Hepatocyte (in vitro differentiated cells): ENCODE data around the gene CRLF1. TPM values are rescaled to one million over a fixed set of nuclear protein-coding genes. Genes with fewer than 3 reads are reported as not detected.

Experiments used
- DNase-seq: peaks from one replicate; pipeline ENCODE4 v3.0.0-alpha.2; 2016; ENCODE audit warnings: low spot score
- H2AFZ ChIP-seq: fragments of 200-600 bp; sonication (generic); 2 replicates; pipeline ENCODE4 v1.6.0; 2016; ENCODE audit warnings: antibody characterized with exemption, mild to moderate bottlenecking
- H3K27ac ChIP-seq: fragments of 200-600 bp; sonication (generic); 2 replicates; pipeline ENCODE4 v1.5.1; 2016; ENCODE audit warnings: mild to moderate bottlenecking
- H3K27me3 ChIP-seq: fragments of 200-600 bp; sonication (generic); 2 replicates; pipeline ENCODE4 v1.6.1; 2016
- H3K36me3 ChIP-seq: fragments of 200-600 bp; sonication (generic); replicated peaks from 2 replicates; pipeline ENCODE4 v1.5.1; 2016; ENCODE audit warnings: low read depth; ENCODE audit not compliant: insufficient read depth
- H3K4me1 ChIP-seq: fragments of 200-600 bp; sonication (generic); 2 replicates; pipeline ENCODE4 v1.5.1; 2016; ENCODE audit warnings: mild to moderate bottlenecking, moderate library complexity; ENCODE audit not compliant: insufficient read depth
- H3K4me2 ChIP-seq: fragments of 200-600 bp; sonication (generic); 2 replicates; pipeline ENCODE4 v1.6.0; 2016
- H3K4me3 ChIP-seq: fragments of 200-600 bp; sonication (generic); 2 replicates; pipeline ENCODE4 v1.5.1; 2016; ENCODE audit warnings: mild to moderate bottlenecking
- H3K79me2 ChIP-seq: fragments of 200-600 bp; sonication (generic); 2 replicates; pipeline ENCODE4 v1.6.0; 2017; ENCODE audit warnings: mild to moderate bottlenecking
- H3K9me2 ChIP-seq: fragments of 200-600 bp; sonication (generic); replicated peaks from 2 replicates; pipeline ENCODE4 v1.6.0; 2017; ENCODE audit warnings: mild to moderate bottlenecking; ENCODE audit not compliant: insufficient read depth
- H3K9me3 ChIP-seq: fragments of 200-600 bp; sonication (generic); 2 replicates; pipeline ENCODE4 v1.5.1; 2016; ENCODE audit warnings: low read depth, mild to moderate bottlenecking
- H4K20me1 ChIP-seq: fragments of 200-600 bp; sonication (generic); 2 replicates; pipeline ENCODE4 v1.6.0; 2016; ENCODE audit warnings: mild to moderate bottlenecking; ENCODE audit not compliant: insufficient read depth, poor library complexity, severe bottlenecking
- CTCF ChIP-seq: fragments of 200-600 bp; sonication (generic); IDR thresholded peaks from 2 replicates; pipeline ENCODE4 v1.5.1; 2016; ENCODE audit warnings: antibody characterized with exemption, mild to moderate bottlenecking; ENCODE audit not compliant: poor library complexity
- EZH2 ChIP-seq: fragments of 200-600 bp; sonication (generic); IDR thresholded peaks from 2 replicates; pipeline ENCODE4 v1.6.1; 2016; ENCODE audit warnings: antibody characterized with exemption, mild to moderate bottlenecking, borderline replicate concordance
- EZH2phosphoT487 ChIP-seq: fragments of 200-600 bp; sonication (generic); IDR thresholded peaks from one replicate; pipeline ENCODE4 v1.6.1; 2018; ENCODE audit warnings: antibody characterized with exemption, mild to moderate bottlenecking, low read depth, moderate library complexity; ENCODE audit not compliant: unreplicated experiment, severe bottlenecking
- WGBS: methylation state at CpG from one replicate; pipeline ENCODE4 v1.1.6; 2016; ENCODE audit warnings: low lambda C conversion rate; ENCODE audit errors: missing lambda C conversion rate; 5-methylcytosine and 5-hydroxymethylcytosine counted together
- polyA plus RNA-seq: library from polyadenylated mRNA; unstranded; fragments of >200 nt; fragmentation: Nextera tagmentation; extraction: Ambion mirVana; gene quantifications from 2 replicates; pipeline ENCODE4 v1.2.1, GENCODE V29; 2016
- total RNA-seq: library from RNA; depleted of rRNA; stranded (reverse); fragments of >200 nt; gene quantifications from 2 replicates; pipeline ENCODE4 v1.2.3, GENCODE V29; 2014

CRLF1 gene
- total and polyA plus RNA-seq, 2 experiments from 2014 or later, result 13.9 to 42.2 TPM

- Histone ChIP-seq H3K4me1 (peaks cover 5% of the 10 kb centered on the region), H3K4me3 (no peak overlapping the region), H3K9me3 (no peaks in the 10 kb centered on the region), H3K27ac (no peak overlapping the region), H3K27me3 (peaks cover 35% of the 10 kb centered on the region), H4K20me1 (no peaks in the 10 kb centered on the region), H3K36me3 (no peaks in the 10 kb centered on the region), H3K79me2 (no peaks in the 10 kb centered on the region), H2AFZ (no peak overlapping the region), H3K4me2 (no peak overlapping the region), H3K9me2 (no peaks in the 10 kb centered on the region)
- no peak for DNase-seq
- TF ChIP-seq EZH2 (no peak), EZH2phosphoT487 (no peak), CTCF (no peak)
Observed at GRCh38 chr19:18617562-18617961, 11.0 kb upstream of the CRLF1 start.

DNA sequence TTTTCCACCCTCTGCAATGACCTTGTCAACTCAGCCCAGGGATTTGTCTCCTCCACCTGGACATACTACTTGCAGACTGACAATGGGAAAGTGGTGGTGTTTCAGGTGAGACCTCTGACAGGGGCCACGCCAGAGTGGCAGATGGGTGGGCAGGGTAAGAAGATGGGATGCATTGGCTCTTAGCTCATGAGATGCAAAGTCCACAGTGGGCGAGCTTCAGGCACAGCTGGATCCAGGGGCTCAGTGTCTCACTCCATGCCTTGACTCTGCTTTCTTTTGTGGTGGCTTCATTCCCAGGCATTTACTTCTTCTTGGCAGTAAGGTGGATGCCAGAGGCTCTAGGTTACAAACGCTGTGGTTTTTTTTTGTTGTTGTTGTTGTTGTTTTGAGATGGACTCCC lies 9.4 kb upstream of the CRLF1 start:
- no peak overlapping the region for H2AFZ ChIP-seq
- no peaks in the 10 kb centered on the region for H3K79me2 ChIP-seq
- no peak overlapping the region for H3K4me3 ChIP-seq
- H4K20me1 ChIP-seq, result no peaks in the 10 kb centered on the region
- no peak for DNase-seq
- H3K4me1 ChIP-seq, result peaks cover 20% of the 10 kb centered on the region
- no peaks in the 10 kb centered on the region for H3K9me3 ChIP-seq
- no peak overlapping the region for H3K27ac ChIP-seq
- TF ChIP-seq EZH2phosphoT487, result no peak
- no peak for TF ChIP-seq CTCF
- TF ChIP-seq EZH2, result no peak
- H3K27me3 ChIP-seq, result peaks cover 49% of the 10 kb centered on the region
- H3K36me3 ChIP-seq, result no peaks in the 10 kb centered on the region
- no peaks in the 10 kb centered on the region for H3K9me2 ChIP-seq
- WGBS, result 95% methylated on average over 3 of the region's 3 CpGs
- no peak overlapping the region for H3K4me2 ChIP-seq

GRCh38 chr19:18613589-18614234 lies 7.1 kb upstream of the CRLF1 start:
- no peak overlapping the region for H3K27ac ChIP-seq
- peaks cover 26% of the 10 kb centered on the region for H3K4me1 ChIP-seq
- no peaks in the 10 kb centered on the region for H3K9me2 ChIP-seq
- peak overlapping the region; percentile 92 for H3K4me2 ChIP-seq
- no peak for DNase-seq
- H3K79me2 ChIP-seq, result no peaks in the 10 kb centered on the region
- no peaks in the 10 kb centered on the region for H3K36me3 ChIP-seq
- TF ChIP-seq EZH2, result no peak
- no peak for TF ChIP-seq CTCF
- no peak for TF ChIP-seq EZH2phosphoT487
- peaks cover 72% of the 10 kb centered on the region for H3K27me3 ChIP-seq
- no peaks in the 10 kb centered on the region for H3K9me3 ChIP-seq
- H2AFZ ChIP-seq, result no peak overlapping the region
- no peaks in the 10 kb centered on the region for H4K20me1 ChIP-seq
- H3K4me3 ChIP-seq, result no peak overlapping the region
- WGBS, result 36% methylated on average over 17 of the region's 23 CpGs
